SK-N-MC (cell line): Measurements from ENCODE around the gene AGTR1.

Experiments used
- EZH2 ChIP-seq: fragments of 200-600 bp; sonication (generic); IDR thresholded peaks from one replicate; pipeline ENCODE4 v1.6.1; 2017; ENCODE audit warnings: antibody characterized with exemption
- FOXP2 ChIP-seq: optimal IDR thresholded peaks from 2 replicates; pipeline ENCODE3; 2011; ENCODE audit warnings: mild to moderate bottlenecking, moderate library complexity; ENCODE audit not compliant: insufficient read depth; ENCODE audit errors: extremely low read length, control extremely low read depth
- POLR2AphosphoS5 ChIP-seq: IDR thresholded peaks from 2 replicates; pipeline ENCODE4 v1.6.1; 2012; ENCODE audit warnings: mild to moderate bottlenecking, low read depth, low read length, borderline replicate concordance

DNA sequence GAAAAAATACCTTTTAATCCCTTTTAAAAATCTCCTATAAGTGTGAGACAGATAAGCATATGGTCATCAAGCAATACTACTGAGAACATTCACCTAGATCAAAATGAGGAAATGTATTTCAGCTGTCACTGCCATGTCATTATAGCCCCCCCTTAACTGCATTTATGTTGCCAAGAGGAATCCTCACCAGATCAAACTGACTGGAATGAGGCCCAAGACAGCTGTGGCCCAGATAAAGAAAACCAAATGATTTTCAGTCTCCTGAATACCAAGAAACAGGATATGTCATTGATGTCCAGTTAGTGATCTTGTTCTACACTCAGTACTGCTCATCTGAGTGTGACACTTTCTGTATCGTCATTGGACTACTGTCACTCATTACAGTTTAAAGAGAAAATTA is 94.8 kb downstream of the AGTR1 start:
- no peak for TF ChIP-seq POLR2AphosphoS5
- TF ChIP-seq EZH2 = no peak
- TF ChIP-seq FOXP2 = no peak
